Right hindlimb (tissue), 1 donor: ENCODE results near the gene TACR2.

Experiments used
- DNase-seq: peaks from one replicate; pipeline ENCODE4 v3.0.0-alpha.2; 2018

The TACR2 gene

DNA sequence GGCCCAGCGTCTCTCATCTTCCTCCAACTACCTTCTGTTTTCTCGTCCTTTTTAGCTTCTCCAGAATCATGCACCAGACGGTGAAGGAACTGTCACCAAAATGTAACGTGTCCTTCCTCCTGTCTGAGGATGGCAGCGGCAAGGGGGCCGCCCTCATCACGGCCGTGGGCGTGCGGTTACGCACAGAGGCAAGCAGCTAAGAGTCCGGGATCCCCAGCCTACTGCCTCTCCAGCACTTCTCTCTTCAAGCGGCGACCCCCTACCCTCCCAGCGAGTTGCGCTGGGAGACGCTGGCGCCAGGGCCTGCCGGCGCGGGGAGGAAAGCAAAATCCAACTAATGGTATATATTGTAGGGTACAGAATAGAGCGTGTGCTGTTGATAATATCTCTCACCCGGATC is 15.8 kb downstream of the TACR2 start:
- DNase-seq = no peak

DNA sequence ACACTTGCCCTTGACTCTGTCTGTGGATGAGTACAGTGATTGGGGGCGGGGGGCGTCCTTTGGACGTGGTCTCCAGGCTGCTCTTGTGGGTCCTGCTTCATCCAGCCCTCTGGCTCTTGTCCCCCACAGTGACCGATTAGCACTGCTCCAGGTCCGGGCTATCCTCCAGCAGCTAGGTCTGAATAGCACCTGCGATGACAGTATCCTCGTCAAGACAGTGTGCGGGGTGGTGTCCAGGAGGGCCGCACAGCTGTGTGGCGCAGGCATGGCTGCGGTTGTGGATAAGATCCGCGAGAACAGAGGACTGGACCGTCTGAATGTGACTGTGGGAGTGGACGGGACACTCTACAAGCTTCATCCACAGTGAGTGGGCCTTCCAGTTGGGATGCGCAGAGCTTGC is 18.3 kb downstream of the TACR2 start:
- no peak for DNase-seq

DNA sequence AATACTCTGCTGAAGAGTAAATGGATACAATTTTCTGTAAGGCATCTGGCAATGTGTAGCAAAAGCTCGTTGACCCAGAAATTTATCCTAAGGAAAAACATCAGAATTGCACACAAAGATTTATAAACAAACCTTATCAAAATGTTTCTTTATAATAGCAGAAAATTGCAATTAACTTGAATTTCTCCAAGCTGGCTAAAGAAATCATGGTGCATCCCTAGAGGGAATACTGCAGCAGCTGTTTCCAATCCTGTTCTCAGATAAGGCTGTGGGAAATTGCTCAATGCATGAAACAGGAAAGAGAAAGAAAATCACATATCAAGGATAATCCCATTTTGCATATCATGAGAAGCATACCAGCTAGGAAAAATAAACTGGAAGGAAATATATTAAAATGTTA is 18.7 kb downstream of the TACR2 start:
- peak; percentile 36 for DNase-seq

DNA sequence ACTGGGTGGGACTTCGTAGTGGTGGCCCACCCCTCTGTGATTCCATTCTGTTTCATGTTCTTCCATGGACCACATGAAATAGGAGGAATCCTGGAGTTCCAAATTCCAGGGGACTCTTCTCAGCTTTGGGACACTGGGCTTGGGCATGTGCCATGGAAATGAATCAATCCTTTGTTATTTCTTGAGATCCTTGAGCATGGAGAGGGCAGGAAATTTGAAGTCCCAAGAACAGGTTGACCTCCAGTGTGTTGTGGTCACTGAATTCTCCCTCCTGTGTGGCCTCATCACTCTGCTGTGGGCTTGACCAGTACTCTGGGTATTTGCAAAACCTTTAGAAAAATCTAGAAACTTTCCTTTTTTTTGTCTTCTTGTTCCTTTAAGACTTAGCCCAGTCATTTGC is 22.7 kb downstream of the TACR2 start:
- no peak for DNase-seq

DNA sequence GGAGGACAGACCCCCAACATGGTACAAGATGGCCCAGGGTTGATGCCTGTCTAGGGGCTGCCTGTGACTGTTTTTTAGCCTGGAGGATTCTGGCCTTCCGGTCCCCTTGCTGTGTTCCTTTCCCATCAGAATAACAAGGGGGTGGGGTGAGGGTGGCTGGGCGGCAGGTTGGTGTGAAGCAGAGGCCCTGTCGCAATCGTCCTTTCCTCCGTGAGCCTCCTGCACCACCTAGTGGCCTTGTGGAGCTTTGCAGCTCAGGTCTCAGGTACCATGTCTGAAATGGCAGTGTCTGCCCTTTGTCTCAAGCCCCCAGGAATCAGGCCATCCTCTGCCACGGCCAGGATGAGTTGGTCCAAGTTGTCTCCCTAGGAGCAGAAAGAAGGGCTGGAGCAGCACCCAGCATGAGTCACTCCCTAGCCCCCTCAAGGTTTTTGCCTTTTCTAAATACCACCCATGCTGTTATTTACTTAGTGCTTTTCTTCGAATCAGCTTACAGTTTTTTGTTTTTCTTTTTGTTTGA is 24.2 kb downstream of the TACR2 start:
- peak; percentile 84 for DNase-seq

DNA sequence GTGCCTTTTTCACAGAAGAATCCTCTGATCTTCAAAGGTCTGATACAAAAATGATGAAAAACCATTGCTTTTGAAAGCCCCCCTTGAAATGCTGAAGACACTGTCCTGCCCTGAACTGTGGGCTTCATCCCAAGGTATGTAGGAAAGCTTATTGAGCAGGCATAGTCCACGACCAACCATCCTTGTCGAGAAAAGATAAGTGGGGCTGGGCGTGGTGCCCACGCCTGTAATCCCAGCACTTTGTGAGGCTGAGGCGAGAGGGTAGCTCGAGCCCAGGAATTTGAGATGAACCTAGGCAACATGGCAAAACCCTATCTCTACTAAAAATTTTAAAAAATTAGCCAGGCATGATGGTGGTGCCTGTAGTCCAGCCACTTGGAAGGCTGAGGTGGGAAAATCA is 25.6 kb downstream of the TACR2 start:
- DNase-seq = no peak

DNA sequence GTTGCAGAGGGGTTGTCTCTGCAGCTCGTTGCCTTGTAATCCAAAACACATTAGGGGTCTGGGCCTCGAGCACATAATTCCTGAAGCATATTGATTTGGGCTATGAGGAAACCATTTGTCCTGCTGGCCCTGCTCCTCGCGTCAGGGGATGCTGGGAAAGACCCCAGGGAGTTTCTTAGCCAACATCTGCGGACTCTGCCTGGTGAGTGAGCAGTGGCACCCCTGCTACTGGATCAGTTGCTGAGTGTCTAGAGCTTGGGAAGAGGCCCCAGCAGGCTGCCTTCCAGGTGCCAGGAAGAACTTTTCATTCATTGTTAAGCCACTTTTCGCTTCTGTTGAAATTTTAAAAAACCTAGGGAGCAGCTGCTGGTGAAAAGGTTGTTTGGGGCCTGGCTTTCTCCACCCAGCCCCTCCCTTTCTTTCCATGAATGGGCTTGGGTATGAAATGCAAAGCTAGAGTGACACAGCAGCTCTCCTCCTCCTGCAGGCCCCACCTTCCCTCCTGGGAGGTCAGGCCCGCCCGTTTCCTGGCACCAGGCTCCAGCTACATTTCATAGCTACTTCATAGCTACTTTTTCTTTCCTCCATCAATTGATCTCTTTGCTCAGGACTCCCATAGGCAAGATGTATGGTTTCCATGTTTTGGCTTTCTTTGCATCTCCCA is 26.8 kb downstream of the TACR2 start:
- peak; percentile 57 for DNase-seq

DNA sequence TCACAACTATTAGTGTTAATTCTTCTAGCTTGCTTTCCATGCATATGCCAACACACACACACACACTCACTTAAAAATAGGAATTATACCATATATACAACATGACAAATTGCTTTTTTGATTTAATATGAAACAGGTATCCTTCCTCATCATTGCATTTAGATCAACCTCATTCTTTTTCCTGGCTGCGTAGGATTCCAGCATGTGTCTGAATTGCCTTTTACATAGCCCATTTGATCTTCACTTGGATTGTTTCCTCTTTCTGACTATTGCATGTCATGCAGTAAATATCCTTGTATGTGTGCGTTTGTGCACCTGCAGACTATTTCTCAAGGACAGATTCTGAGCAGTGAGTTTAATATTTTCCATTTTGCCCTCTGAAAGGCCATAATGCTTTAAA is 28.2 kb downstream of the TACR2 start:
- DNase-seq = no peak

DNA sequence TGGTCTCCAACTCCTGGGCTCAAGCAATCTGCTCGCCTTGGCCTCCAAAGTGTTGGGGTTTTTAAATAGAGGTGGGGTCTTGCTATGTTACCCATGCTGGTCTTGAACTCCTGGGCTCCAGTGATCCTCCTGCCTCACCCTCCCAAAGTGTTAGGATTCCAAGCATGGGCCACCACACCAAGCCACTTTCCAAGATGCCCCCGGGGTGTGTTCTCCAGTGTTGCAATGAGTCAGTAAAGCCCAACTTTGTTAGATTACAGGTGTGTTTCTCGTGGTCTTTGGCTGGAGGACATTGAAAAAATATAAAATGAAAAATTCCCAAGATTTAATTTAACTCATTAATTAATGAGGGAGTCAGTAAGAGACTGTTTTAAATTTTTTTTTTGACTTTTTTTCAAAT is 29.2 kb downstream of the TACR2 start:
- no peak for DNase-seq

DNA sequence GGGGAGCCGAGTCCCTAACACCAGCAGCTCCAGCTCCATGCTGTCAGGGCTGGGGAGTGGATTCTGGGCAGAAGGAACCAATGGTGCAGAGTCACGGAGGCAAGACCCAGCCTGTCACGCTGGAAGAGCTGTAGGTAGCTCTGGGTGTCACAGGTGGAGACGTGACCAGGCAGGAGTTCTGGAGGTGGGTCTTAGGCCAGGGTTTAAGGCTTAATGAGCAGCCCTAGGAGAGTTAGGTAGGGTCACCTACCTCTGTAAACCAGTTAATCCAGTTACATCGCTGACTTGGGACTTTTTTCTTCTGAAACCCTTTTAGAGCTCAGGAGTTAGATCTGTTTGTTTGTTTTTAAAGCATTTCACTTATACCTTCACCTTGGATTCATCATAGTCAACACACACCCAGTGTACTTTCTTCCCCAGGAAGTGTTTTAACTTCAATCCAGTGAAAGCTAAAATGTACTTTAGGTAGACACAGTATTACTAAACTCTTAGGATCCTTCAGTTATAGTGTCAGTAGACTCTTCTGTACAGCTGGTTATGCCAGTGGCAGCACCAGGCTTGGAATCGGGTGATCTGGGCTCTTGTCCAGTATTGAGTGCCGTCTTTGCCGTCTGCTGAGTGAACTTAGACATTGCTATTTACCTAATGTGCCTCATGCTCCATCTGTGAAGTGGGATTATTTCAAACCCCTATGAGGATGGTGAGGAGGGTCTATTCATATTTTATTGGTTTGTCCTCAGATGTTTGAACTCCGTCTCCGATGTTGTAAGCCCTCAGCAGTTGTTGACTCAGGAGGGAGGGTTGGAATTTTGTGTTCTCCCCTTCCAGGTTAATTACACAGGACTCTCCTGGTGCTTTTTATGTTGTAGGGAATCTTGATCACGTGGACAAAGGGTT is 31.0 kb downstream of the TACR2 start:
- DNase-seq = no peak

DNA sequence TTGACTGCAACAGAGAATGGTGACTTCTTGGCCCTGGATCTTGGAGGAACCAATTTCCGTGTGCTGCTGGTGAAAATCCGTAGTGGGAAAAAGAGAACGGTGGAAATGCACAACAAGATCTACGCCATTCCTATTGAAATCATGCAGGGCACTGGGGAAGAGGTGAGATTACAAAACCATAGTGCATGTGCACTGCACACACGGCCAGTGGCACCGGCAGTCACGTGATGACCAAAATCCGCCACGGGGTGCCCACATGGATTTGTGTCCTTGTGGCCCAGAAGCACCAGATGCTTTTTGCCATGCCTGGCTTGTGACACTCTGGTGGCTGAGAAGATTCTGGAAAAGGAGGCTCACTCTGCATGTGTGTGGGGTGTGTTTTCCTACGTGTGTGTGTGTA is 32.4 kb downstream of the TACR2 start:
- no peak for DNase-seq

DNA sequence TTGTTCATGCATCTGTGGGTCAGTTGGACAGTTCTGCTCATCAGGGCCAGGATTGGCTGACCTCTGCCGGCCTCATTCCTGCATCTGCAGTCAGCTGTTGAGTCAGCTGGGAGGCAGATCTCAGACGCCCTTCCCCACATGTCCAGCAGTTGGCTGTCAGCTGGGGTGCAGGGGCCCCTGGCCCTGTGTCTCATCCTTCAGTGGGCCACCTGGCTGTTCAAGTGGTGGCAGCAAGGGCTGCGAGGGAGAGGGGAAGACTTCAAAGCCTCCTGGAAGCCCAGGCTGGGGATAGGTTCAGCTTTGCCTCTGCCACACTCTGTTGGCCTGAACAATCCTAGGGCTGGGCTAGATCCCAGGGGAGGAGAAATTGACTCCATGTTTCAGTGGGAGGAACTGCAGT is 33.2 kb downstream of the TACR2 start:
- no peak for DNase-seq

DNA sequence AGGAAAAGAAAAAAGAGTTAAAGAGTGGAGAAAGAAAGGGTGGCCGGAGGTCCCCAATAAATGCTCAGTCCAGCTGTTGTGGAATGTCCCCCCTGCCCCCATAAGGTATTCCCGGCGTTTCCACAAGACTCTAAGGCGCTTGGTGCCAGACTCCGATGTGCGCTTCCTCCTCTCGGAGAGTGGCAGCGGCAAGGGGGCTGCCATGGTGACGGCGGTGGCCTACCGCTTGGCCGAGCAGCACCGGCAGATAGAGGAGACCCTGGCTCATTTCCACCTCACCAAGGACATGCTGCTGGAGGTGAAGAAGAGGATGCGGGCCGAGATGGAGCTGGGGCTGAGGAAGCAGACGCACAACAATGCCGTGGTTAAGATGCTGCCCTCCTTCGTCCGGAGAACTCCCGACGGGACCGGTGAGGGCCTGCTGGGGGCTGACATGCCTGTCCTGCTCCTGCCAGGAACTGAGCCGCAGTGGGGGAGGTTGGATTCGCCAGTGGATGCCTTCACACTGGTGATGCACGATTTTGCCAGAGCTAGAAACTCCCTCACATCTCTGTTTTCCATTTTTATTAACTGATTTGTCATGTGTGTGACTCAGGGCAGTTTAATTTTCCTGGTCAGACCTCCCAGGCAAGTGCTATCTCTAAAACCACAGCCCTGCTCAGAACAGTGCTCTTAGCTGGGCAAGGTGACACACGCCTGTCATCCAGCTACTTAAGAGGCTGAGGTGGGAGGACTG is 34.2 kb downstream of the TACR2 start:
- DNase-seq = no peak

DNA sequence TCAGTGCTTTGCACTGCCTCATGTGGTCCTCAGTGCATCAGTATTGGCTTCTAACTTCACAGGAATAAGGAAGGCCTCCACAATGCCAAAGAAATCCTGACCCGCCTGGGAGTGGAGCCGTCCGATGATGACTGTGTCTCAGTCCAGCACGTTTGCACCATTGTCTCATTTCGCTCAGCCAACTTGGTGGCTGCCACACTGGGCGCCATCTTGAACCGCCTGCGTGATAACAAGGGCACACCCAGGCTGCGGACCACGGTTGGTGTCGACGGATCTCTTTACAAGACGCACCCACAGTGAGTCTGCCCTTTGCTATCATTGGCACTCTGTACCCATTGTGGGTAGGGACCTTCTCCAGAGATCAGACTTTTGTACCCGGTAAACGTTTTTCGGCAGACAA is 36.9 kb downstream of the TACR2 start:
- no peak for DNase-seq

DNA sequence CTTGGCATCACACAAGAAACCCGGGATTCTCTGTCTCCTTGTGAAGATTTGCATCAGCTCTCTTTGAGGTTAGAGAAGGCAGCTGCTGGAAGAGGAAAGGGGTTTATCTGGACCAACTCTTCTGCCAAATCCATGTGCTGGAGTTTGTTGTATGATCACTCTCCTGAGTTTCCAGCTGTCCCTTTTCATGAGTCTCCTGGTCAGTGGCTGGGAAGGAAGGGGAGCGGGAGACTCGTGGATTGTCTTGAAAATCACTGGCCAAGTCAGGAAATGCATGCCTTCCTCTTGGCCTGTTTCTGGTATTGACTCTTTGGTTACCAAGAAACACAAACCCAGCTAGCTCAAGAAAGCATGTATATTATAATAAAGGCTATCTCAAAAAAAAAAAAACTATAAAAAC is 38.8 kb downstream of the TACR2 start:
- DNase-seq = no peak

DNA sequence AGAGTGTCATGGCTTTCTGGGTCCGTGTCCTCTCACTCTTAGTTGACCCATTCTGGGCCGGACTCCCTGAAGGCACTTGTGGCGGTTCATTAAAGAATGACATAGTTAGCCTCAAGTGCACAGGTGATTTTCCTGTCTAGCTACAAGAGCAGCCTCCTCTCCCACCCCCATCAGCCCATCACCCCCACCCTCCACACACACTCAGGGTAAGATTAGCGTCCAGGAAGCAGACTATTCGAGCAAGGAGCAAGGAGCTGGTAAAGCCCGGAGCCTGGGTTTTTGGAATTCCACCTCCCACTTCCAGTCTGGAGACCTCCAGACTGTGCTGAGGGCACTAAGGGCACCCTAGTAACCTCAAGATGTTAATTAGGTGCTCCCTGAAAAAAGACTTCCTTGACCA is 39.5 kb downstream of the TACR2 start:
- DNase-seq = no peak

DNA sequence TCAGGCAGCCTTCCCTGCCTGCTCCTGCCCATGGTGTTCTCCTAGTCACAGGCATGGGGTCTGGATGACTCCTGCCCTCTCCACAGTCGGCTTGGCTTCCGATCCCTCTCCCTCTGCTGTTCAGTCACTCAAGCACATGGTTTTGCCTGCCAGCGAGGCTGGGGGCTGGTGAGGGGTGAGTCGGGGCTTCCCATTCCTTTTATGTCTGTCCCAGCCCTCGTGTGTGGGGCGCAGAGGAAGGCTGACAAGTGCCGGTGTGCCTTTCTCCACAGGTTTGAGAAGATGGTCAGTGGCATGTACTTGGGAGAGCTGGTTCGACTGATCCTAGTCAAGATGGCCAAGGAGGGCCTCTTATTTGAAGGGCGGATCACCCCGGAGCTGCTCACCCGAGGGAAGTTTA is 40.1 kb downstream of the TACR2 start:
- no peak for DNase-seq

DNA sequence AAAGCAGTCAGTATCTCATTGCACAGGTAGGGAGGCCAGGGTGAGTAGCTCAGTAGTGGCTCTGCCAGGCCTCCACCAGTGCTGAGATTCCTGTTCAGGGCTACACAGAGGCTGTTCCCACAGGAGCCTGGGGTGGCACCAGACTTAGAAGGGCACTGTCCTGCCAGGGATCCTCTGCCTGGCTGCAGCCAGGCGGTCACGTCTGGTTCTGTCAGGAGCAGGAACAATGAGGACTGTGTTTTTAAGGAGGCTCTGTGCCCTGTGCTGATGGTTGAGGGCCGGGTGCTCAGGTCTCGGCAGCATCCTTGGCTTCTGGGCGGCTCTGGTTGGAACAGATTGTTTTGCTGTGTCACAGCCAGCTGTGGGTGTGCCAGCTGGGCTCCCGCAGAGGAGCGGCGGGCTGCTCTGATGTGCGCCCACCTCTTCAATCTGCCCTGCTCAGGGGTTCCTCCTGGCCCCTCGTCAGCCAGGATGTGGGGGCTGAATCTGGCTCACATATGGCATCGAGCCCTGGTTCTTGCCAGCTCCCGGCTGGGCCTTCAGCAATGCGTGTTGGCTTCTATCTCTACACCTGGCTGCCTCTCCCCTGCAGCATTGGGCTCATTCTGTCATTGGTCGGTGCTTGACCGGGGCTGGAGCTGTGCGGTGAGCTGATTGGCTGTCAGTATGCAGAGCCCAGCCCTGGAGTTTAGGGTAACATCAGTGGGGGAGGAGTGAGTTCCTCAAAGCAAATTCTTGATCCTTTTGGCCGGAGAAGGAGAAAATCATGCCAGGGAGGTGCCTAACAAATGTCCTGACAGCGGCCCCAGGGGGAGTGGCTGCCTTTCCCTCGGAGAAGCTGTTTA is 41.2 kb downstream of the TACR2 start:
- DNase-seq = peak; percentile 56

DNA sequence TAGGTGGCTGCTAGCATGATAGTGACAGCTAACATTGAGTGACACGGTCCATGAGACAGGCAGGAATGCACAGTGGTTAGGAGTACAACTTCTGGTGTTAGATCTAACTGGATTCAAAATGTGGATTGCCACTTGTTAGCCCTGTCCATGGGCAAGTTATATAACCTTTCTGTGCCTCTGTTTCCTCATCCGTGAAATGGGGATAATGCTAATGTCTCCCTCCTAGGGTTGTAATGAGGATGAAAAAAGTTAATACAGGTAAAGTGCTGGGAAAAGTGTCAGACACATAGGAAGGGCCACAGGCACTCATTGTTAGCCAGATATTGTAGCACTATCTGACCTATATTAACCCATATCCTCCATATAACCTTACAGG is 41.8 kb downstream of the TACR2 start:
- no peak for DNase-seq

DNA sequence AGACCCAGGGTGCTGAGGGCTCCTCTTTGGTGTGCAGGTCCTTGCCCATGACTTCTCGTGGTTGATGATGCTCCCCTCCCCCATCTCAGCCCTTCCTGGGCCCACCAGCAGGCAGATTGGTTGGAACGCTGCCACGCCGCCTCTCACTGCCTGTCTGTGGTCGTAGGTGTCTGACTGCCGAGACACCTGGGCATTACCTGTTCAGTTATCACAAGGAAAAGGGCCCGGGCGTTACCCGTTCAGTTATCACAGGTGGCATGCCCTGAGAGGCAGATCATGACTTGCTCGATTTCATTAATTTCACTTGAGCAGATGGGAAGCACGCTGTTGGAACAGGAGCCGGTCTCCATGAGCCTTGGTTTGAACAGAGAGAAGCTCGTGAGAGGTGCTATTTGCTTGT is 42.5 kb downstream of the TACR2 start:
- DNase-seq = no peak

DNA sequence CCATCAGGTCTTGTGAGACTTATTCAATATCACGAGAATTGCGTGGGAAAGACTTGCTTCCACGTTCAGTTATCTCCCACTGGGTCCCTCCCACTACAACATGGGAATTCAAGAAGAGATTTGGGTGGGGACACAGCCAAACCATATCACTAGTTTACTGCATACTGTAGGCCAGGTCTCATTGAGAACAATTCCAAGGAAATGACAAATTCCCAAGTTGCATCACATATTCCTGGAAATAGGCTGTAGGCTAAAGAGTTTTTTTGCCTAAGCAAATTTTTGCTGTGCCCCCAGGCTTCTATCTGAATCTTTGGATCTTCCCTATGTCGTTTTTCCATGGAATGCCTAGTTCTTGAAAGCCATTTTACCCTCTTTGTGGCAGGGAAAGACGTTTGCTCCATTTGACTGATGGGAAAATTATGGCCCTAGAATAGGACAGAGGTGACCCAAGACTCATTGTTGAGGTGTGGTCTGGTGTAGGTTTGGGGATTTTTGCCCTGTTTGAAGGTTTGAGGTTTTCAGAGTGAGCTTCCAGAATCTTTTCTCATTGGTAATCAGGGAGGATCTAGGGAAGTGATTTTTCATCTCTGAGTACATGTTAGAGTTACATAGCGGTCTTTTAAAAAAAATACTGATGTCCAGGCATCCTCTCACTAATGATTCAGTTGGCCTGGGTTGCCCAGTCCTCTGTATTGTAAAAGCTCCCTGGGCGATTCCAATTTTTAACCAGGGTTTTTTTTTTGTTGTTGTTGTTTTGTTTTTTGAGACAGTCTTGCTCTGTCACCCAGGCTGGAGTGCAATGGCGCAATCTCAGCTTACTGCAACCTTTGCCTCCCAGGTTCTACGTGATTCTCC is 44.4 kb downstream of the TACR2 start:
- no peak for DNase-seq

DNA sequence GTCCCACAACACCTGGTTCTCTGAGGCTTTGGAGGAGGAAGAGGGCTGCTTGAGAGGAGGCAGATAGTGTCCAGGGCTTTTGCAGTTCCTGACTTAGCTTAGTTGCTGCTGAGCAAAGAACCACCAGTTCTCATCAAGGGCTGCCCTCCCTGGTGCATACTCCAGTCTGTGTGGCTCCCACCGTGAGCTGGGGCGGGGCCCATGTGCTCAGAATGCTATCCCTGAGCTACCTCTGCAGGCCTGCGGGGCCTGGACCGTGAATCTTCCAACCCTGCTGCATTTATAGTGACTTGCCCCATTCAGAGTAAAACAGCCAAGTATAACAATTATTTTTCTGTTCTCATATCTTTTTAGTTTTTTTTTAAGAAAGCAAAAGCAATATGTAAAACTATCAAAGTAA is 49.2 kb downstream of the TACR2 start:
- DNase-seq = no peak
